AG04450 (cell line): ENCODE results near the gene PDLIM5. TPM values are rescaled to one million over a fixed set of nuclear protein-coding genes. Genes with fewer than 3 reads are reported as not detected.

Experiments
- CTCF ChIA-PET: fragments of 300-600, 350-600 bp; formaldehyde crosslinking; extraction: SDS; loops from one replicate; lab custom pipeline; 2022; ENCODE audit warnings: antibody characterized with exemption, inconsistent platforms; lab: Charles Lee
- POLR2A ChIA-PET: fragments of 350-600 bp; formaldehyde crosslinking; extraction: SDS; loops from one replicate; lab custom pipeline; 2021; ENCODE audit warnings: antibody characterized with exemption, inconsistent platforms; lab: Yijun Ruan, JAX
- DNase-seq: peaks from one replicate; pipeline ENCODE4 v3.0.0-alpha.2; 2011; ENCODE audit warnings: low read depth, low spot score
- H3K27ac ChIP-seq: one replicate; pipeline ENCODE4 v1.5.1; 2012; ENCODE audit warnings: low read depth, low read length, control low read depth
- H3K27me3 ChIP-seq: one replicate; pipeline ENCODE4 v1.6.0; 2012; ENCODE audit warnings: low read length; ENCODE audit not compliant: control insufficient read depth, insufficient read depth
- H3K4me3 ChIP-seq: 2 replicates; pipeline ENCODE4 v1.5.1; 2011; ENCODE audit warnings: mild to moderate bottlenecking, low read depth, low read length, control low read depth
- H3K9me3 ChIP-seq: 2 replicates; pipeline ENCODE4 v1.5.1; 2012; ENCODE audit warnings: low read length; ENCODE audit not compliant: control insufficient read depth, insufficient read depth
- polyA plus RNA-seq: library from polyadenylated mRNA; depleted of rRNA; stranded (reverse); fragments of >200 nt; gene quantifications from 2 replicates; pipeline ENCODE4 v1.2.3, GENCODE V29; 2011
- TF ChIP-seq, protein P1 (sequence below): IDR thresholded peaks from 2 replicates; pipeline ENCODE4 v1.5.1; 2011; ENCODE audit warnings: low read depth, low read length, control low read depth, inconsistent platforms

The PDLIM5 gene
- polyA plus RNA-seq, 1 experiment = 81.5 TPM

DNA sequence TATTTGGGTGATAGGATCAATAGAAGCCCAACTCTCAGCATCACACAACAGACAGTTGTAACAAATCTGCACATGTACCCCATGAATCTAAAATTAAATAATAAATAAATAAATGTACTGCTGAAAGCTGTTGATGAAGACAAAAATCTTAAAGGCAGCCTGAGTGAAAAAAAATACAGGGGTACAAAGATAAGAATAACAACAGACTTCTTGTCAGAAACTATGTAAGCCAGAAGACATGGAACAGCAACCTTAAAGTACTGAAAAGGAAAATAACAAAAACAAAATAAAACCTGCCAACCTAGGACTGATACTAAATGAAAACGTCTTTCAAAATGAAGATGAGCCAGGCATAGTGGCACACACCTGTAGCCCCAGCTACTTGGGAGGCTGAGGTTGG is 25.0 kb upstream of the PDLIM5 start:
- ChIA-PET POLR2A (no interaction called here), CTCF (no interaction called here)
- Histone ChIP-seq H3K9me3 (peaks cover 9% of the 10 kb centered on the region; the same call in 1 of the 2 replicates), H3K27me3 (no peaks in the 10 kb centered on the region), H3K27ac (no peak overlapping the region), H3K4me3 (no peak overlapping the region)
- no peak for DNase-seq
- TF ChIP-seq, protein P1, sequence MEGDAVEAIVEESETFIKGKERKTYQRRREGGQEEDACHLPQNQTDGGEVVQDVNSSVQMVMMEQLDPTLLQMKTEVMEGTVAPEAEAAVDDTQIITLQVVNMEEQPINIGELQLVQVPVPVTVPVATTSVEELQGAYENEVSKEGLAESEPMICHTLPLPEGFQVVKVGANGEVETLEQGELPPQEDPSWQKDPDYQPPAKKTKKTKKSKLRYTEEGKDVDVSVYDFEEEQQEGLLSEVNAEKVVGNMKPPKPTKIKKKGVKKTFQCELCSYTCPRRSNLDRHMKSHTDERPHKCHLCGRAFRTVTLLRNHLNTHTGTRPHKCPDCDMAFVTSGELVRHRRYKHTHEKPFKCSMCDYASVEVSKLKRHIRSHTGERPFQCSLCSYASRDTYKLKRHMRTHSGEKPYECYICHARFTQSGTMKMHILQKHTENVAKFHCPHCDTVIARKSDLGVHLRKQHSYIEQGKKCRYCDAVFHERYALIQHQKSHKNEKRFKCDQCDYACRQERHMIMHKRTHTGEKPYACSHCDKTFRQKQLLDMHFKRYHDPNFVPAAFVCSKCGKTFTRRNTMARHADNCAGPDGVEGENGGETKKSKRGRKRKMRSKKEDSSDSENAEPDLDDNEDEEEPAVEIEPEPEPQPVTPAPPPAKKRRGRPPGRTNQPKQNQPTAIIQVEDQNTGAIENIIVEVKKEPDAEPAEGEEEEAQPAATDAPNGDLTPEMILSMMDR = no peak

DNA sequence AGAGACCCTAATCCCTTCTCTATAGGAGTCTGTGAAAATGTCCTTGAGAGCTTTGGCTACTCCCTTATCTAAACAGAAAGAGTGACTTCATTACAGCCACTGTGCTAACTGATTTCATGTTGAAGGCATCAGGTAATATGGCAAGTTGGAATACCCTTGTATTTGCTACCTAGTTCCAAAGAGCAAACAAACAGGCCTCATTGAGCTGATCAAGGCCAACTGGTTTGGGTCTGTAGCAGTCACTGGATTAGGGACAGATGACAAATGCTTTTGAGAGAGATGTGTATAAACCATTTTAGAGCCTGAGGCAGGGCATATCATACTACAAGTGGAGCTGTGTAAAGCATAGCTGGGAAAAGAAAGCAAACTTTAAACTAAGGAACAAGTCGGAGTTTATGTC is 22.9 kb upstream of the PDLIM5 start:
- H3K4me3 ChIP-seq = no peak overlapping the region
- TF ChIP-seq, protein P1 = no peak
- H3K9me3 ChIP-seq = peaks cover 9% of the 10 kb centered on the region; the same call in 1 of the 2 replicates
- ChIA-PET POLR2A (no interaction called here), CTCF (interaction anchor here (1.0 kb wide), 1 partner anchor 22 kb away, joined by 6 read pairs; no protein-coding TSS in a partner anchor)
- no peak overlapping the region for H3K27ac ChIP-seq
- DNase-seq = no peak
- no peaks in the 10 kb centered on the region for H3K27me3 ChIP-seq

DNA sequence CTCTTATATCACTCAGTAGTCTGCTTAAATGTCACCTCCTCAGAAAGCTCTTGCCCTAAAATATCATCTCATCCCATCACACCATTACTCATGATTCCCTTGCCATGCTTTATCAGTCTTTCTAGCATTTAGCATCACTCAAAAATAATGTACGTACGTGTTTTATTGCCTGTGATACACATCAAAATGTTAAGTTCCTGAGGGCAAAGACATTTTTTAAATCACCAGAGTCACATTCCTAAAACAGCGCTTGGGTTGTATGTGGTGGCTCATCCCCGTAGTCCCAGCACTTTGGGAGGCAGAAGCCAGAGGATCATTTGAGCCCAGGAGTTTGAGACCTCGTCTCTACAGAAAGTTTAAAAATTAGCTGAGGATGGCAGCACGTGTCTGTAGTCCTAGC is 21.3 kb upstream of the PDLIM5 start:
- Histone ChIP-seq H3K27ac (no peak overlapping the region), H3K27me3 (no peaks in the 10 kb centered on the region), H3K9me3 (peaks cover 7% of the 10 kb centered on the region; the same call in 1 of the 2 replicates), H3K4me3 (no peak overlapping the region)
- CTCF ChIA-PET = interaction anchor here (0.6 kb wide), 1 partner anchor 11 kb away, joined by 3 read pairs; no protein-coding TSS in a partner anchor
- POLR2A ChIA-PET = no interaction called here
- DNase-seq = no peak
- TF ChIP-seq, protein P1 = no peak

DNA sequence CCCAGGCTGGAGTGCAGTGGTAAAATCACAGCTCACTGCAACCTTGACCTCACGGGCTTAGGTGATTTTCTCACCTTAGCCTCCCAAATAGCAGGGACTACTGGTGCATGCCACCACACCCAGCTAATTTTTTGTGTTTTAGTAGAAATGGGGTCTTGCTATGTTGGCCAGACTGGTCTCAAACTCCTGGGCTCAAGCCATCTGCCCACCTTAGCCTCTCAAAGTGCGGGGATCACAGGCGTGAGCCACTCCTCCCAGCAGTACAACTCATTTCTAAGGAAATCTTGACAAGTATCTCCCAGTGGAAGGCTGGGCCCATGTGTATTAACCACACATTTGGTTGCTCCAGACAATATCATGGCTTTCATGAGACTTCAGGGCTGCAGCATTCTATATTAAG is 20.4 kb upstream of the PDLIM5 start:
- H3K4me3 ChIP-seq = no peak overlapping the region
- H3K27ac ChIP-seq = no peak overlapping the region
- POLR2A ChIA-PET = no interaction called here
- DNase-seq = no peak
- CTCF ChIA-PET = interaction anchor here (1.7 kb wide), 1 partner anchor 24 kb away, joined by 6 read pairs; no protein-coding TSS in a partner anchor
- TF ChIP-seq, protein P1 = no peak
- H3K27me3 ChIP-seq = no peaks in the 10 kb centered on the region
- peaks cover 2% of the 10 kb centered on the region; the same call in 1 of the 2 replicates for H3K9me3 ChIP-seq

DNA sequence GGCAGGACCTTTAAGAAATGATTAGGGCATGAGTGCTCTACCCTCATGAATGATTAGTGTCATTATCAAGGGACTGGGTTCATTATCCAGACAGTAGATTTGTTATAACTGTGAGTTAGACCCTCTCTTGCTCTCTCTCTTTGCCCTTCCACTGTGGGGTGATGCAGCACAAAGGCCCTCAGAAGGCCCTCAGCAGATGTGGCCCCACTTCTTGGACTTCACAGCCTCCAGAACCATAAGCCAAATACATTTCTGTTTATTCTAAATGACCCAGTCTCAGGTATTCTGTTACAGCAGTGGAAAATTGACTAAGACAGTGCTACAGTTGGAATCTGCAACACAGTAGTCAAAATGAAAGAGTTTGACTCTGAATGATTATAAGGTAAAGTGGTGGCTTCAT is 17.2 kb upstream of the PDLIM5 start:
- no peak overlapping the region for H3K4me3 ChIP-seq
- ChIA-PET POLR2A (no interaction called here), CTCF (no interaction called here)
- no peak overlapping the region for H3K27ac ChIP-seq
- TF ChIP-seq, protein P1 = no peak
- DNase-seq = no peak
- no peaks in the 10 kb centered on the region for H3K27me3 ChIP-seq
- no peaks in the 10 kb centered on the region for H3K9me3 ChIP-seq
